ENCODE results near the gene PHF12.

PHF12 gene

GRCh38 chr17:28977659-28978355 is 26.5 kb upstream of the PHF12 start:
- FAIRE-seq (no peak), DNase-seq (ENCODE audit: insufficient read length, low spot score) (no peak)

- no peak for DNase-seq (ENCODE audit: insufficient read length, low spot score)
Measured at GRCh38 chr17:28975646-28976045, 24.3 kb upstream of the PHF12 start.

GRCh38 chr17:28975031-28975430 is 23.7 kb upstream of the PHF12 start:
- FAIRE-seq (no peak), DNase-seq (ENCODE audit: insufficient read length, low spot score) (no peak)

More at GRCh38 chr17:28975646-28976045, 24.3 kb upstream of the PHF12 start:
- no peak for FAIRE-seq

GRCh38 chr17:28974451-28974850 is 23.1 kb upstream of the PHF12 start:
- FAIRE-seq (no peak), DNase-seq (ENCODE audit: insufficient read length, low spot score) (no peak)

GRCh38 chr17:28973425-28973824 is 22.1 kb upstream of the PHF12 start:
- DNase-seq (ENCODE audit: insufficient read length, low spot score) (no peak), FAIRE-seq (no peak)

- no peak for DNase-seq (ENCODE audit: insufficient read length, low spot score)
- no peak for FAIRE-seq
Measured at GRCh38 chr17:28972437-28972836, 21.1 kb upstream of the PHF12 start.

GRCh38 chr17:28970879-28971278 is 19.6 kb upstream of the PHF12 start:
- no peak for FAIRE-seq
- DNase-seq (ENCODE audit: insufficient read length, low spot score) = no peak

- FAIRE-seq = no peak
- no peak for DNase-seq (ENCODE audit: insufficient read length, low spot score)
Measured at GRCh38 chr17:28969706-28970393, 18.5 kb upstream of the PHF12 start.

GRCh38 chr17:28968914-28969295 is 17.6 kb upstream of the PHF12 start:
- no peak for DNase-seq (ENCODE audit: insufficient read length, low spot score)
- no peak for FAIRE-seq

- DNase-seq (ENCODE audit: insufficient read length, low spot score) (no peak), FAIRE-seq (no peak)
Measured at GRCh38 chr17:28968231-28968913, 17.1 kb upstream of the PHF12 start.

- FAIRE-seq = no peak
- DNase-seq (ENCODE audit: insufficient read length, low spot score) = no peak
Measured at GRCh38 chr17:28967221-28968135, 16.2 kb upstream of the PHF12 start.

- FAIRE-seq (no peak), DNase-seq (ENCODE audit: insufficient read length, low spot score) (no peak)
Measured at GRCh38 chr17:28963841-28964240, 12.5 kb upstream of the PHF12 start.

- DNase-seq (ENCODE audit: insufficient read length, low spot score) (no peak), FAIRE-seq (no peak)
Measured at GRCh38 chr17:28963055-28963611, 11.8 kb upstream of the PHF12 start.

- FAIRE-seq = no peak
- DNase-seq (ENCODE audit: insufficient read length, low spot score) = no peak
Measured at GRCh38 chr17:28961391-28961790, 10.1 kb upstream of the PHF12 start.

GRCh38 chr17:28960256-28961061 is 9.1 kb upstream of the PHF12 start:
- DNase-seq (ENCODE audit: insufficient read length, low spot score) (no peak), FAIRE-seq (no peak)

- FAIRE-seq = no peak
- DNase-seq (ENCODE audit: insufficient read length, low spot score) = no peak
Measured at GRCh38 chr17:28959471-28959871, 8.2 kb upstream of the PHF12 start.

GRCh38 chr17:28958820-28959455 is 7.6 kb upstream of the PHF12 start:
- no peak for FAIRE-seq

GRCh38 chr17:28957992-28958355 is 6.7 kb upstream of the PHF12 start:
- DNase-seq (ENCODE audit: insufficient read length, low spot score) = no peak
- no peak for FAIRE-seq

More at GRCh38 chr17:28958820-28959455, 7.6 kb upstream of the PHF12 start:
- no peak for DNase-seq (ENCODE audit: insufficient read length, low spot score)

- no peak for DNase-seq (ENCODE audit: insufficient read length, low spot score)
- no peak for FAIRE-seq
Measured at GRCh38 chr17:28957277-28957991, 6.1 kb upstream of the PHF12 start.

Measured in GM19239 (cell line).